HG03025 (cell line): ENCODE data around the gene DNAJC22.
"Not testable (repeated sequence)": the region's sequence is repeated elsewhere in the genome, so short reads cannot be mapped to it uniquely, and the experiment has no call there.

ENCODE experiments used
- ATAC-seq: cut with Tn5 transposase; IDR thresholded peaks from one replicate; pipeline ENCODE4 v1.9.1; 2021; ENCODE audit warnings: mild to moderate bottlenecking, moderate library complexity; ENCODE audit not compliant: unreplicated experiment, low FRiP score

The DNAJC22 gene

GRCh38 chr12:49346659-49347310, at the start of gene DNAJC22:
TSS of gene DNAJC22 (plus strand) at chr12:49346888. CDS start at chr12:49348873, 1,985 bp downstream.
- ATAC-seq, result no peak

- ATAC-seq, result no peak
These were observed 49.0 kb upstream of the DNAJC22 start for GRCh38 chr12:49297695-49298060.

GRCh38 chr12:49298160-49298559, 48.5 kb upstream of the DNAJC22 start:
- no peak for ATAC-seq

- ATAC-seq, result no peak
These were observed 44.9 kb upstream of the DNAJC22 start for GRCh38 chr12:49301760-49302159.

- no peak for ATAC-seq
These were observed 42.5 kb upstream of the DNAJC22 start for GRCh38 chr12:49304161-49304560.

- ATAC-seq, result no peak
These were observed 40.8 kb upstream of the DNAJC22 start for GRCh38 chr12:49305762-49306510.

- ATAC-seq, result no peak
These were observed 37.3 kb upstream of the DNAJC22 start for GRCh38 chr12:49309386-49309785.

GRCh38 chr12:49310451-49311000, 36.2 kb upstream of the DNAJC22 start:
- ATAC-seq, result not testable (repeated sequence)

GRCh38 chr12:49314811-49315210, 31.9 kb upstream of the DNAJC22 start:
- ATAC-seq, result no peak

- not testable (repeated sequence) for ATAC-seq
These were observed 29.6 kb upstream of the DNAJC22 start for GRCh38 chr12:49317118-49317517.

- ATAC-seq, result not testable (repeated sequence)
These were observed 26.1 kb upstream of the DNAJC22 start for GRCh38 chr12:49320411-49321103.

GRCh38 chr12:49322367-49322707, 24.4 kb upstream of the DNAJC22 start:
- no peak for ATAC-seq

- ATAC-seq, result peak; percentile 93
These were observed 23.8 kb upstream of the DNAJC22 start, which contains the start of gene TROAP for GRCh38 chr12:49322708-49323523. TSS of gene TROAP (plus strand) at chr12:49323255. CDS start at chr12:49323609, 354 bp downstream.

GRCh38 chr12:49323524-49324097, 23.1 kb upstream of the DNAJC22 start:
- ATAC-seq, result no peak

- no peak for ATAC-seq
These were observed 21.1 kb upstream of the DNAJC22 start for GRCh38 chr12:49325606-49326005.

GRCh38 chr12:49327368-49327767, 19.3 kb upstream of the DNAJC22 start:
- ATAC-seq, result no peak

GRCh38 chr12:49327887-49328286, 18.8 kb upstream of the DNAJC22 start:
- no peak for ATAC-seq

- no peak for ATAC-seq
These were observed 17.9 kb upstream of the DNAJC22 start for GRCh38 chr12:49328816-49329215.

- no peak for ATAC-seq
These were observed 16.6 kb upstream of the DNAJC22 start for GRCh38 chr12:49330032-49330619.
